GM21515 (cell line): Measurements from ENCODE around the gene UROC1.

Experiments used
- ATAC-seq: cut with Tn5 transposase; IDR thresholded peaks from one replicate; pipeline ENCODE4 v1.9.1; 2021; ENCODE audit not compliant: unreplicated experiment

The UROC1 gene

GRCh38 chr3:126481808-126482502, 35.6 kb downstream of the UROC1 start:
- ATAC-seq, result no peak

GRCh38 chr3:126480861-126481260, 36.7 kb downstream of the UROC1 start:
- ATAC-seq, result no peak

- no peak for ATAC-seq
These were observed 37.4 kb downstream of the UROC1 start for GRCh38 chr3:126480206-126480605.

GRCh38 chr3:126479642-126480041, 37.9 kb downstream of the UROC1 start:
- no peak for ATAC-seq

- no peak for ATAC-seq
These were observed 38.8 kb downstream of the UROC1 start for GRCh38 chr3:126478581-126479310.

GRCh38 chr3:126477061-126477380, 40.6 kb downstream of the UROC1 start:
- no peak for ATAC-seq

GRCh38 chr3:126476166-126477060, 41.2 kb downstream of the UROC1 start:
- peak; percentile 33 for ATAC-seq

- peak; percentile 84 for ATAC-seq
These were observed 42.0 kb downstream of the UROC1 start, which contains the start of gene ZXDC for GRCh38 chr3:126475413-126476114. Gene ZXDC (minus strand): TSS chr3:126475891. CDS start chr3:126475865, 26 bp downstream.

- ATAC-seq, result peak; percentile 24
These were observed 42.8 kb downstream of the UROC1 start for GRCh38 chr3:126474498-126475412.

GRCh38 chr3:126473292-126474168, 44.0 kb downstream of the UROC1 start:
- no peak for ATAC-seq

- no peak for ATAC-seq
These were observed 45.1 kb downstream of the UROC1 start for GRCh38 chr3:126472277-126473006.

GRCh38 chr3:126469479-126469878, 48.1 kb downstream of the UROC1 start:
- ATAC-seq, result no peak

GRCh38 chr3:126468028-126468891, 49.3 kb downstream of the UROC1 start:
- no peak for ATAC-seq

- no peak for ATAC-seq
These were observed 50.0 kb downstream of the UROC1 start for GRCh38 chr3:126467611-126467955.

- no peak for ATAC-seq
These were observed 50.5 kb downstream of the UROC1 start for GRCh38 chr3:126466886-126467610.

- ATAC-seq, result no peak
These were observed 51.5 kb downstream of the UROC1 start for GRCh38 chr3:126465928-126466544.
